Thyroid gland (tissue), 4 donors: ENCODE results near the gene SLBP. TPM values are rescaled to one million over a fixed set of nuclear protein-coding genes. Genes with fewer than 3 reads are reported as not detected.

Source experiments
- DNase-seq, 2 donors: peaks; one replicate each; pipeline ENCODE4 v3.0.0-alpha.2; 2019
- H3K27ac ChIP-seq, 3 donors: fragments of 200-600 bp; sonication (generic); 1 replicate in 2 of 3; 2 replicates in 1 of 3; pipeline ENCODE4 v1.5.1; 2016 to 2019; ENCODE audit warnings: mild to moderate bottlenecking in 1 of 3, moderate library complexity in 1 of 3
- H3K27me3 ChIP-seq: fragments of 200-600 bp; sonication (generic); one replicate; pipeline ENCODE4 v1.5.1; 2019
- H3K36me3 ChIP-seq, 2 donors: fragments of 200-600 bp; sonication (generic); one replicate each; pipeline ENCODE4 v1.5.1; 2016 to 2019
- H3K4me1 ChIP-seq, 2 donors: fragments of 200-600 bp; sonication (generic); one replicate each; pipeline ENCODE4 v1.5.1; 2017 to 2019
- H3K4me3 ChIP-seq, 3 donors: fragments of 200-600 bp; sonication (generic); replicated peaks in 1 of 3; 1 replicate in 2 of 3; 2 replicates in 1 of 3; pipeline ENCODE4 v1.5.1; 2016; ENCODE audit warnings: mild to moderate bottlenecking in 1 of 3
- H3K9me3 ChIP-seq: fragments of 200-600 bp; sonication (generic); one replicate; pipeline ENCODE4 v1.5.1; 2017
- CTCF ChIP-seq, 6 experiments: fragments of 200-600 bp in 3 of 6; fragments of 450-650 bp in 3 of 6; sonication (generic) in 3 of 6; IDR thresholded peaks; one replicate each; pipeline ENCODE4 v1.5.1; 2016 to 2019; ENCODE audit warnings: antibody characterized with exemption in 6 of 6, mild to moderate bottlenecking in 2 of 6, inconsistent platforms in 1 of 6, moderate library complexity in 1 of 6
- POLR2A ChIP-seq, 2 donors: fragments of 450-650 bp; IDR thresholded peaks; one replicate each; pipeline ENCODE4 v1.6.1; 2017; ENCODE audit warnings: antibody characterized with exemption in 2 of 2, mild to moderate bottlenecking in 2 of 2, moderate library complexity in 1 of 2
- WGBS, 2 donors: methylation state at CpG; one replicate each; pipeline ENCODE4 v1.1.5; 2017; 5-methylcytosine and 5-hydroxymethylcytosine counted together
- intact Hi-C: fragments of 100-400 bp; cut with DNase I; formaldehyde crosslinking; loops from one replicate; pipeline ENCODE4 v1.15.1; 2023
- total RNA-seq, 4 donors: library from RNA; depleted of rRNA; stranded (reverse); fragments of >200 nt; gene quantifications; one replicate each; pipeline ENCODE4 v1.2.3, GENCODE V29; 2016

SLBP gene
- total RNA-seq, 4 donors from 2014 or later = 41.2 to 48.5 (median 43.3) TPM

- TF ChIP-seq CTCF (IDR thresholded peaks at IDR 0.05) (no peak), POLR2A (IDR thresholded peaks at IDR 0.05) (no peak)
- DNase-seq = no peak
- 93 to 100% methylated on average over 3 of the region's 4 CpGs for WGBS, 2 donors
- H3K36me3 ChIP-seq = no peaks in the 10 kb centered on the region
- no peak overlapping the region for H3K4me3 ChIP-seq
- H3K27me3 ChIP-seq = no peaks in the 10 kb centered on the region
- no peak overlapping the region for H3K27ac ChIP-seq
- H3K4me1 ChIP-seq = peaks cover 0 to 6% of the 10 kb centered on the region in 2 donors
- no peaks in the 10 kb centered on the region for H3K9me3 ChIP-seq
- intact Hi-C loops = no loop called here
Observed at GRCh38 chr4:1738410-1738809, 26.3 kb upstream of the SLBP start.

DNA sequence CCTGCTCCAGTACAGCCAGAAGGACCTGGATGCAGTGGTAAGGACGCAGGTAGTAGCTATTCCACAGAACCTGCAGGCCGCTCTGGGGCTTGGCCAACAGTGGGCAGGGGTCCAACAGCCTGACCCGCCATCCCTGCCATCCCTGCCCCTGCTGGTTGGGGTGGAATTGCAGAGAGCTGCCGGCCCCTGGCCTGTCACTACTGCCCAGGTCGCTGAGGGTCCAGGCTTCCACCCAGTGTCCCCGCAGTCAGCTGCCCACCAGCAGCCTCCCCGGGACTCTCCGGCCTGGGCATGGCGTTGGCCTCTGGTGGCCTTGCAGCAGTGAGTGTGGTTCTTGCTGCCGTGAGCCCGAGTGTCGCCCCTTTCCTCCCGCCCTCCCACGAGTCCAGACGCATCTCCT, 25.5 kb upstream of the SLBP start:
- no peaks in the 10 kb centered on the region for H3K36me3 ChIP-seq
- H3K27ac ChIP-seq = no peak overlapping the region
- no peaks in the 10 kb centered on the region for H3K27me3 ChIP-seq
- no peak overlapping the region for H3K4me3 ChIP-seq
- no peaks in the 10 kb centered on the region for H3K9me3 ChIP-seq
- DNase-seq = no peak
- intact Hi-C loops = no loop called here
- peaks cover 0 to 6% of the 10 kb centered on the region in 2 donors for H3K4me1 ChIP-seq
- 98 to 100% methylated on average over 5 to 11 of the region's 15 CpGs for WGBS, 2 donors
- TF ChIP-seq POLR2A (IDR thresholded peaks at IDR 0.05) (no peak), CTCF (IDR thresholded peaks at IDR 0.05) (no peak)

DNA sequence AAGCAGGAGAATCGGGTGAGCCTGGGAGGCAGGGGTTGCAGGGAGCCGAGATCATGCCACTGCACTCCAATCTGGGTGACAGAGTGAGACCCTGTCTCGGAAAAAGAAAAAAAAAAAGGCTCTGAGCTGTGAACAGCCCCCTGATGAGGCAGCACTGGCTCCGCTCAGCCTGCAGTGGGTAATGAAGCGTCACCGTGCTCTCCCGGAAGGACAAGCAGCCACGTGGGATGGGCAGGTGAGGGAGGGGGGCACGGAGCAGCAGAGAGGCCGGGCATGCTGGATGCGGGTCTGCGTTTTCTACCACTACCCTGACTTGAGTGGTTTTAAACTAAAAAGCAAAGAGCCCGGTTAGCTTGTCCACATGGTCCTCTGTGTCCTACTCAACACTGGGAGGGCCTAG, 24.7 kb upstream of the SLBP start:
- TF ChIP-seq CTCF (IDR thresholded peaks at IDR 0.05) (no peak), POLR2A (IDR thresholded peaks at IDR 0.05) (no peak)
- no peak overlapping the region for H3K27ac ChIP-seq
- H3K9me3 ChIP-seq = no peaks in the 10 kb centered on the region
- no peaks in the 10 kb centered on the region for H3K27me3 ChIP-seq
- no peaks in the 10 kb centered on the region for H3K36me3 ChIP-seq
- H3K4me1 ChIP-seq = peaks cover 0 to 6% of the 10 kb centered on the region in 2 donors
- intact Hi-C loops = no loop called here
- 31 to 57% methylated on average over 13 of the region's 13 CpGs for WGBS, 2 donors
- no peak overlapping the region for H3K4me3 ChIP-seq
- peak; percentile 66 to 69 for DNase-seq

- WGBS, 2 donors = 88 to 97% methylated on average over 7 to 19 of the region's 20 CpGs
- peaks cover 0 to 6% of the 10 kb centered on the region in 2 donors for H3K4me1 ChIP-seq
- no peaks in the 10 kb centered on the region for H3K27me3 ChIP-seq
- H3K9me3 ChIP-seq = no peaks in the 10 kb centered on the region
- no peaks in the 10 kb centered on the region for H3K36me3 ChIP-seq
- no peak for DNase-seq
- intact Hi-C loops = no loop called here
- H3K4me3 ChIP-seq = no peak overlapping the region
- H3K27ac ChIP-seq = no peak overlapping the region
- TF ChIP-seq CTCF (IDR thresholded peaks at IDR 0.05) = no peak
- TF ChIP-seq POLR2A (IDR thresholded peaks at IDR 0.05) = no peak
Observed at GRCh38 chr4:1735215-1735614, 23.1 kb upstream of the SLBP start.

- TF ChIP-seq POLR2A (IDR thresholded peaks at IDR 0.05) = no peak
- no peak for TF ChIP-seq CTCF (IDR thresholded peaks at IDR 0.05)
- 89 to 94% methylated on average over 10 of the region's 10 CpGs for WGBS, 2 donors
- intact Hi-C loops = no loop called here
- peaks cover 6 to 12% of the 10 kb centered on the region in 2 donors for H3K4me1 ChIP-seq
- H3K36me3 ChIP-seq = no peaks in the 10 kb centered on the region
- no peaks in the 10 kb centered on the region for H3K27me3 ChIP-seq
- DNase-seq = no peak
- H3K4me3 ChIP-seq = no peak overlapping the region
- no peak overlapping the region for H3K27ac ChIP-seq
- no peaks in the 10 kb centered on the region for H3K9me3 ChIP-seq
Observed at GRCh38 chr4:1732911-1733310, 20.8 kb upstream of the SLBP start.
